ENCODE measurements around the gene GPR33.
A peak's percentile ranks its signal among the peaks of the same experiment; 100 is the strongest.
"Not testable (repeated sequence)": the region's sequence is repeated elsewhere in the genome, so short reads cannot be mapped to it uniquely, and the experiment has no call there.

GPR33 gene

GRCh38 chr14:31476131-31476866 is 11.5 kb downstream of the GPR33 start:
- TF ChIP-seq CTCF (IDR thresholded peaks at IDR 0.05; ENCODE audit: insufficient read depth, low read length, missing control alignments), result no peak
- H3K4me3 ChIP-seq (ENCODE audit: low read depth, low read length), result no peak overlapping the region
- ChIA-PET CTCF (interaction anchor here (1.6 kb wide), 1 partner anchor 26 kb away, joined by 3 read pairs; no protein-coding TSS in a partner anchor), POLR2A (no interaction called here)
- DNase-seq (ENCODE audit: low read depth, low spot score), result no peak

- DNase-seq (ENCODE audit: low read depth, low spot score), result no peak
- ChIA-PET CTCF (no interaction called here), POLR2A (no interaction called here)
- H3K4me3 ChIP-seq (ENCODE audit: low read depth, low read length), result no peak overlapping the region
- no peak for TF ChIP-seq CTCF (IDR thresholded peaks at IDR 0.05; ENCODE audit: insufficient read depth, low read length, missing control alignments)
These were observed 21.3 kb downstream of the GPR33 start for GRCh38 chr14:31466554-31466953.

GRCh38 chr14:31465111-31465510 is 22.7 kb downstream of the GPR33 start:
- peak; percentile 62 for DNase-seq (ENCODE audit: low read depth, low spot score)
- ChIA-PET POLR2A (no interaction called here), CTCF (no interaction called here)
- no peak for TF ChIP-seq CTCF (IDR thresholded peaks at IDR 0.05; ENCODE audit: insufficient read depth, low read length, missing control alignments)
- H3K4me3 ChIP-seq (ENCODE audit: low read depth, low read length), result no peak overlapping the region

DNA sequence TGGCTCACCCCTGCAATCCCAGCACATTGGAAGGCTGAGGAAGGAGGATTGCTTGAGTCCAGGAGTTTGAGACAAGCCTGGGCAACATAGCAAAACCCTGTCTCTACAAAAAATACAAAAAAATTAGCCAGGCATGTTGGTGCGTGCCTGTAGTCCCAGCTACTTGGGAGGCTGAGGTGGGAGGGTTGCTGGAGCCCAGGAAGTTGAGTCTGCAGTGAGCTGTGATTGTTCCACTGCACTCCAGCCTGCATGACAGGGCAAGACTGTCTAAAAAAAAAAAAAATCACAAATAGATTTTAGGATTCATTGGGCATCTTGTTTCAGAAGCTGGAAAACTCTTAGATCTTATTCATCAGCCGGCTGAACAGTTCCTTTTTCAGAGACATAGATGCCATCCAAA is 25.4 kb downstream of the GPR33 start:
- CTCF ChIA-PET, result interaction anchor here (0.9 to 1.1 kb wide), 2 partner anchors 9 to 13 kb away, joined by 3 to 4 read pairs; no protein-coding TSS in a partner anchor
- H3K4me3 ChIP-seq (ENCODE audit: low read depth, low read length); POLR2A ChIA-PET; DNase-seq (ENCODE audit: low read depth, low spot score): not testable (repeated sequence)

DNA sequence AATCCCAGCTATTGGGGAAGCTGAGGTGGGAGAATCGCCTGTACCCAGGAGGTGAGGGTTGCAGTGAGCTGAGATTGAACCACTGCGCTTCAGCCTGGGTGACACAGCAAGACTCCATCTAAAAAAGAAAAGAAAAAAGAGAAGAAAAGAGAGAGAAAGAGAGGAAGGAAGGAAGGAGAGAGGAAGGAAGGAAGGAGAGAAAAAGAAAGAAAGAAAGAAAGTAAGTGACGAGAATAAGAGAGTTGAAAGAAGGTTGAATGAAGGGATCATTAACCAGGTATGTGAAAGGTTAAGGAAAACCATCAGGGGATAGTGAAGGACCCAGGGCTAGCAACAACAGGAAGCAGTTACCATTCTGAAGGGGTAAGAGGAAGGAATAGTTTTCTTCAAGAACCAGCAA is 26.3 kb downstream of the GPR33 start:
- TF ChIP-seq CTCF (IDR thresholded peaks at IDR 0.05; ENCODE audit: insufficient read depth, low read length, missing control alignments), result no peak
- ChIA-PET POLR2A (no interaction called here), CTCF (no interaction called here)
- no peak overlapping the region for H3K4me3 ChIP-seq (ENCODE audit: low read depth, low read length)
- no peak for DNase-seq (ENCODE audit: low read depth, low spot score)

GRCh38 chr14:31457665-31458659 is 29.9 kb downstream of the GPR33 start:
- ChIA-PET POLR2A (interaction anchor here (0.5 to 1.8 kb wide), 5 partner anchors 16 to 553 kb away, joined by 4 to 11 read pairs (median 4); partner anchors contain the start of gene HEATR5A), CTCF (interaction anchor here (0.8 to 3.1 kb wide), 7 partner anchors 8 to 1014 kb away, joined by 3 to 16 read pairs (median 5); no protein-coding TSS in a partner anchor)
- H3K4me3 ChIP-seq (ENCODE audit: low read depth, low read length), result peak overlapping the region; percentile 79
- no peak for TF ChIP-seq CTCF (IDR thresholded peaks at IDR 0.05; ENCODE audit: insufficient read depth, low read length, missing control alignments)
- DNase-seq (ENCODE audit: low read depth, low spot score), result no peak

Measured in AG04449 (cell line).